Measurements from ENCODE around the gene PLEKHG3.

PLEKHG3 gene

GRCh38 chr14:64784006-64784405, 79.8 kb downstream of the PLEKHG3 start:
- no peak for DNase-seq (ENCODE audit: low spot score)

GRCh38 chr14:64786296-64787149, 82.3 kb downstream of the PLEKHG3 start:
- no peak for DNase-seq (ENCODE audit: low spot score)

- DNase-seq (ENCODE audit: low spot score), result no peak
Observed at GRCh38 chr14:64787619-64788018, 83.4 kb downstream of the PLEKHG3 start.

- no peak for DNase-seq (ENCODE audit: low spot score)
Observed at GRCh38 chr14:64788706-64789105, 84.5 kb downstream of the PLEKHG3 start.

- DNase-seq (ENCODE audit: low spot score), result no peak
Observed at GRCh38 chr14:64789696-64790095, 85.5 kb downstream of the PLEKHG3 start.

- DNase-seq (ENCODE audit: low spot score), result no peak
Observed at GRCh38 chr14:64790478-64790877, 86.3 kb downstream of the PLEKHG3 start.

GRCh38 chr14:64792231-64792630, 88.0 kb downstream of the PLEKHG3 start:
- DNase-seq (ENCODE audit: low spot score), result no peak

- DNase-seq (ENCODE audit: low spot score), result no peak
Observed at GRCh38 chr14:64792871-64793560, 88.8 kb downstream of the PLEKHG3 start.

GRCh38 chr14:64795211-64795610, 91.0 kb downstream of the PLEKHG3 start:
- DNase-seq (ENCODE audit: low spot score), result no peak

GRCh38 chr14:64795921-64796320, 91.7 kb downstream of the PLEKHG3 start:
- peak; percentile 38 for DNase-seq (ENCODE audit: low spot score)

- no peak for DNase-seq (ENCODE audit: low spot score)
Observed at GRCh38 chr14:64796369-64796768, 92.1 kb downstream of the PLEKHG3 start.

GRCh38 chr14:64799555-64799954, 95.3 kb downstream of the PLEKHG3 start:
- DNase-seq (ENCODE audit: low spot score), result no peak

Measured in SK-N-DZ (cell line).